Stromal cell of bone marrow (primary cell): Measurements from ENCODE around the gene EXOC6B.

Source experiments
- DNase-seq: peaks from one replicate; pipeline ENCODE4 v3.0.0-alpha.2; 2012; ENCODE audit warnings: low read depth

The EXOC6B gene

DNA sequence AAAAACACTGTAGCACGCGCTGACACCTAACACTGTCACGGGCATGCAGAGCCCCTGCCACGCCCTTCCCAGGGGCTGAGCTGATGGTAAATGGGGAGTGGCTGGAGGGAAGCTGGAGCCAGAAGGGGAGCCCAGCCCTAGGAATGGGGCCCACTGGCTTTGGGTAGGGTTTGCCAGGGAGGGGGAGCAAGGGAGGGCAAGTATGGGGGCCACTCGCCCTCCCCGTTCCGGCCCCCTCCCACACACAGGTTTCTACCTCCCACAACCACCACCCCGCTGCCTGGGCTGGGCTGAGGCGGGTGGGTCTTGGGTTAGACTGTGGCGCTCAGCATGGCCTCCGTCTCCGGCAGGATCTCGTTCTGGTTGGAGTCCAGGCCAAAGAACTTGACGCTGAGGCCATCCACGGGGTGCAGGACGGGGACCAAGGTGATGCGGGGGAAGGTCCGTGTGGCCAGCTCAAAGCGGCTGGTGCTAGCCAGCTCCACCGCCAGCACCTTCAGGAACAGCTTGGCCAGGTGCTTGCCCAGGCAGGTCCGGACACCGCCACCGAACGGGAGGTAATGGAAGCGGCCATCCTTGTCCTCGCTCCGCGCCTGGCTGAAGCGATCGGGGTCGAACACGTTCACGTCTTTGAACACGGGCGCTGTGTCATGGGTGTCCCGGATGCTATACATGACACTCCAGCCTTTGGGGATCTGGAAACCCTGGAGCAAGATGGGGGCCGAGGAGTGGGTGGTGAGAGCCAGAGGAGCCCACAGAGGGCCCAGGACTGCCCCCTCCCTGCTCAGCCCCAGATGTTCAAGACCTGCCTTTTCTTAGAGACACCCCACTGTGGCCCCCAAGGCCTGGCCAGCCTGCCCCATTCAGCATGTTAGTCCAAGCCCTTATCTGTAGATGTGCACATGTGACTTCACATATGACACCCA is 693.7 kb downstream of the EXOC6B start:
- DNase-seq, result no peak

DNA sequence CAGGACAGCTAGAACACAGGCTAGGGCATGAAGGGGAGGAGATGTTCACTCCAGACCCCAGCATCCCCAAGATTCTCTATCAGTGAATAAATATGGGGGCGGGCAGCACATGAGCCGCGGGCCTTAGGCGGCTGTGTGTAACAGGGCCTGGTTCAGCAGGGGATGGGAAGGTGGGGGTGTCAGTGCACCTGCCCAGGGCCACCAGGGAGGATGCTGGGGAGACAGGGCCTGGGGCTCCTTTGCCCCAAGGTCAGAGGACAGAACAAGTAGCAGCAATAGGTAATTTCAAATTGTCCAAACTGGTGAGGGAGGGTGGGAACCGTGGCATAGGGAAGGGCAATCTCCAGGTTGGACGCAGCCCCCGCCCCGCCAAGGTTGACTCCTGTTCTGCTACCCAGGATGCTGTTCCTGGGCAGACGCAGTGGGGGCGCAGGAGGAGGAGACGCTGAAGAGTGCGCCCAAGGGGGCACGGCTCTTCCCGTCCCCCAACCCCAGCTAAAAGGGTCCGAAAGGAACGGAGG is 694.4 kb downstream of the EXOC6B start:
- DNase-seq, result no peak

DNA sequence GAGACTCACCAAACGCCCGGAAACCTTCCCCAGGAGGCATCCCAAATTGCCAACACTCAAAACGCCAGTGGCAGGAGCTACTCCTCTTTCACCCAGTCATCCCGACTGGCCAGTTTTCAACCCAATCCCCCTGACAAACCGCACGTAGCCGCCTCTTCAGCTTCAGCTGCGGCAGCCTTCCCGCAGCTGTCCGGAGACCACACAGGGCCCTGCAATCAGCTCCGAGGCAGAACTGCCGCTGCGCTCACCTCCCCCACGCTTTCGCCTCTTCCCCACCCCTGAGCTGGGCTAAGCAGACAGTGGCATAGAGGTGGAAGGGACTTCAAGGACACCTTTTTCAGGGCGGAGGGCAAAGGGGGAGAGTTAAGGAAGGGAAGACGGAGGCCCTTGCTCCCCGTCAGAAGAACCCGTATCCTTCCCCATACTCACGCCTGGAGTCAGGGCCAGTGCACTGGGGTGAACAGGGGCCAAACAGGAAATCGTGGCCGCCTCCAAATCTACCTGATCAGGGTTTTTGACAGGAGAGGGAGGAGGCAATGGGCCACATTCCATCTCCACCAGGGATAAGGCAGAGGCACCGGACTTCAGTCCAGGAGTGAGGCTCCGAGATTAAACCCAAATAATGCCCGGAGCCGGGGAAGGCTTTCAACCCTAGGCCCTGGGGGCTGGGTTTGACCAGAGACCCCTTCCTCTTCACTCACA is 695.0 kb downstream of the EXOC6B start:
- DNase-seq, result no peak

DNA sequence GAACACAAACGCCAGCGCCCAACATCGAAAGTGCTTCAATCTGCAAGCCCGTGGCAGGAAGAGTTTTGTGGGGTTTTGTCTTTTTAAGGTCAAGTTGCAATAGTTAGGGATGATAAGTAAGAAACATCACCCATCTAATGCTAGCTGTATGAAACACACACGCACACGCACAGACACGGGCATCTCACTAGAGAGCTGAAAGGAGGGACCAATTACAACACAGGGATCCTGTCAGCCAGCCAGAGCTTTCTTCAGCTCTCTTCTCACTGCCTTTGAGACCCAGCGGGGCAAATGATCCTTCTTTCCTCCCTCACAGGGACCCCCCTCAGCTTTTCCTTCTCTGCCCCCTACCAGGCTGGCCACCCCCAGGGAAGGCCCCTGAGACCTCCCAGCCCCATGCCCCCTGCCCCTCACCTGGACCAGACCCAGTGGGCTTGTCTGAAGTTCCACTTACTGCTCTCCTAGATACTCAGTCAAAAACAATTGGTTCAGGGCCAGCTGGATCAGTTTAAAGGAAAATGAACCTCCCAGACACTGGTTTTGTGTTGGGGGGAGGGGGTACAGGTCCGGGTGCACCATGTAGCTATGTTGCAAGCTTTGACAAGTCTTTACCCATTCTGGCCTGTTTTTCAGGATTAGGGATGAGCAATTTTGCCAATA is 696.0 kb downstream of the EXOC6B start:
- no peak for DNase-seq

DNA sequence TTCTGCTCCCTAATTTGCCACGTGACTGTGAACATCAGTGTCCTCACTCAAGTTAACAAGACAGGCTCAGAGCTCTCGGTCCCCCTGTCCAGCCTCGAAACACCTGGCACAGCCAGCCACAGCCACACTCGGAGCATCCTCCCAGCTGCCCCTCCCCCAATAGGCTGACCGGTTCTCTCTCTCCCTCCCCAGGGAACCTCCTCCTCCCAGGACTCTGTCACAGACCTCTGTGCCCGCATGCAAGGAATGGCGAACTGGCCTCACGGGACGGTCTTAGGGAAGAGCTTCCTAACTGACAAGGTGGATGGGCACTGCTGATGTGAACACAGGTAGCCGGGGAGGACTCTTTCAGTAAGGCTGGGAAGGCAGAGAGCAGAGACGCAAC is 697.0 kb downstream of the EXOC6B start:
- DNase-seq, result no peak

DNA sequence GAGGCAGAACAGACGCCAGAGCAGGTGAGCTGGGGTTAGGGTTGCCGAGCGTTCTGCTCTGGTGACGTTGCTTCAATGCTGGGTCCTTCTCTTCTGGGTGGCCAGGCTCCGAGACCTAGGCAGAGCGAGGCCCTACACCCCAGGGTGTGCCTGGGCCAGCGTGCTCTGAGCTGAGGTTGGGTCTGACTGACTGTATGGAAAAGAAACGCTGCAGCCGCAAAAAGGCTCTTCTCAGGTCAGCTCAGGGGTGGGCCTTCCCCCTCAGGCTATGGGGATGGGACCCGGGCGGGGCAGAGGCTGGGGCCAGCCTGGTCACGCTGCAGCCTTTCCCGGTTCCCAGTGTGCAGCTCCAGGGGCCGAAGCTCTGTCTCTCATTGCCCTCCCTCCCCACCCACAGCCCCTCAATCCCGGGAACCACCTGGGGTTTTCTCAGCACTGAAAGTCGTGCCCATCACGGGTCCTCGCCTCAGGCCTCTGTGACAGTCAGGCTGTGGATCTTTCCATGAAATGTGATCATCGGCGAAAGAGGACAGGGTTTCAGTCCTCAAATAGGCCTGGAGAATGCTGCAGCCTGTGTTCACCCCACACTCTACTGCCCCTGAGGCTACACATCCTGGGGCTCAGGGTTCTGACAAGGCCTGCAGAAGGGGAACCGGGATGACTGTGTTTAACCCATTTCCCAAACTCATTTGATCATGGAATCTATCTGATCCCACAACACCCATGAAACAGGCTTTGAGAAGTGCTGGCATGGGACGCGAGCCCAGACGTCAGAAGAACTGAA is 697.6 kb downstream of the EXOC6B start:
- no peak for DNase-seq

DNA sequence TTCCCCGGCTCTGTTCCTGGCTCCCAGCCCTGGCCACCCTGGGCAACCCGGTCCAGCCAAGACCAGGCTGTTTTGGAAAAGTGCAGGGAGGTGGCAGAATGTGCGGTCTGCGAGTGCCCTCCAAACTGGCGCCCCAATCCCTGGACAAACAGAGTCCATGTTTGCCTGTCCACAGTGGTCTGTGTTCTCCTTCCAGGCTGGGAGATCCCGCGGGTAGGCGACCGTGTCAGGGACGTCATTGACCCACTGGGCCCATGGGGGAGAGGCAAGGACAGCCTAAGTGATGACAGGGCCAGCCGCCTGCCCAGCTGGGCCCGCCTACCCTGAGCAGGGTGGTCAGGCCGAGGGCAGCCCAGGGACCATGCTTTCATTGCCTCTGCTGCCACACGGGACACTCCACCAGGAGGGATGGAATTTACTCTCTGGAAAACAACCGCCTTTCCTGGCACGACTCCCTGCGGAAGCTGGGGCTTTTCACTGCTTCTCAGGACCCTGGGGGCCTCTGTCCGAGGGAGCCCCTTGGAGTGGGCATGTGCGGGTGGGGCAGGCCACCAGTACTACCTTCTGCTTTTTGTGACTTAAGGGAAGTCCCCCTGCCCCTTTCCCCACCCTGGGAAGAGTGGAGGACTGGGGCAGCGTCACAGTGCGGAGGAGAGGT is 698.3 kb downstream of the EXOC6B start:
- DNase-seq, result no peak

DNA sequence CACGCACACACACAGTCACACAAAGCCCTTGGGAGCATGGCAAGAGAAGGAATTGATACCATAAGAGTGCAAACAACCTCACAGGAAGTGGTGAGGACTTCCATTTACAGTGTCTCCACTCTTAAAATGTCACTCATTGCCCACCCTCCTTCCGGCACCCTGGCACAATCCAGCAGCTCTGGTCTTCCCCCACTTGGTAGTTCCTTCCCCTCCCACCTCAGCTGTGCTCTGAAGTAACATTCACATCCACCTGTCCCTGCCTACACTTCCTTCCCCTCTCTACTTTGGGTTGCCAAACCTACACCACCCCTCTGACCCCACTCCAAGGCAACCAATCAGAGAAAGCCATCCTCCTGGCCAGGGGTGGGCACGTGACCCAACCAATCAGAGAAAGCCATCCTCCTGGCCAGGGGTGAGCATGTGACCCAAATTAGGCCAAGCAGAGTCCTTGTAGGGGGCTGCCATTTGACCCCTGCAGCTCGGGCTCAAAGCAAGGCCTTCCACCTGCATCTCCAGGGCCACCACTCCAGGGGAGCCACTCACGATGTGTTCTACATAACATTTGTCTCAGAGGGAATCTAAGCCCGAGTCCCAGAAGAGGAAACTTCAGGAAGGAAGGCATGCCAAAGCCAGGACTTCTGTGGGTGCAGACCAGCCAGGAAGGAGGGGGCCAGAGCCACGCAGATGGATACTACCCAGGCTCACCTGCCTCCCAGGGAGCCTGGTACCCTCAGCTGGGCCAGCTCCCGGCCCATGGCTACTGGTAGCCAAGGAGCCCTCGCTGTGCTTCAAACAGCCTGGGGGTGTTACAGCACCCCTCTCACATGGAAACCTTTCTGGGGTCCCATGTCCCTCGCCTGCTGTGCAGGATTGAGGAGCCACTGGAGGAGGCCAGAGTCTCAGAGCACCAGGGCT is 699.4 kb downstream of the EXOC6B start:
- no peak for DNase-seq
